ENCODE measurements around the gene ARHGEF9. TPM values are rescaled to one million over a fixed set of nuclear protein-coding genes. Genes with fewer than 3 reads are reported as not detected.
A peak's percentile ranks its signal among the peaks of the same experiment; 100 is the strongest.

Gene ARHGEF9
- polyA plus RNA-seq, 2 donors = 5.0 to 12.0 TPM

DNA sequence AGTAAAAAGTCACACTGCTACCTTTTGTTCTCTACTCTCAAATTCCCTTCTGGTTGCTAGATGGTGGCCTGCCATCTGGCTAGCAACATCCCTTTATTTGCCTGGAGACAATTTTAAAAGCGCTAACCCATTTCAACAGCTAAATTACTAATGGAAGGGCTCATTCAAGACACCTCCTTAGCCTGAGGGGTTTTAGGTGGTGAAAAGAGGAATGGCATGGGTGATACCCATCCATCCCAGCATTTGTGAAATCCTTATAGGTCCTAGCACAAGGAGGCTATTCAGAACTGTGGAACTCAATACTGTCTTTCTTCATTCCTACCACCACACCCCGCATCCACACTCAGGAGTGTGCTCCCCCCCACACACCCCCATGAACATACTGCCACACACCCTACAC is 33.5 kb downstream of the ARHGEF9 start:
- Histone ChIP-seq H3K27ac (ENCODE audit: low read depth in 2 of 2, low read length in 1 of 2) (no peak overlapping the region), H3K27me3 (ENCODE audit: control insufficient read depth in 1 of 2, insufficient read depth in 2 of 2, low read length in 2 of 2) (no peaks in the 10 kb centered on the region), H3K36me3 (ENCODE audit: control insufficient read depth in 2 of 2, insufficient read depth in 2 of 2, low read length in 1 of 2) (no peaks in the 10 kb centered on the region), H3K4me3 (ENCODE audit: low read depth in 1 of 2, low read length in 2 of 2) (no peak overlapping the region), H3K9me3 (ENCODE audit: control insufficient read depth in 2 of 2, insufficient read depth in 1 of 2, low read depth in 1 of 2, low read length in 1 of 2) (no peaks in the 10 kb centered on the region), H3K4me1 (ENCODE audit: control insufficient read depth in 2 of 2, insufficient read depth in 2 of 2, low read length in 1 of 2) (peaks cover 0 to 2% of the 10 kb centered on the region in 2 donors)
- WGBS, 2 donors = 63 to 72% methylated on average over 2 of the region's 2 CpGs

DNA sequence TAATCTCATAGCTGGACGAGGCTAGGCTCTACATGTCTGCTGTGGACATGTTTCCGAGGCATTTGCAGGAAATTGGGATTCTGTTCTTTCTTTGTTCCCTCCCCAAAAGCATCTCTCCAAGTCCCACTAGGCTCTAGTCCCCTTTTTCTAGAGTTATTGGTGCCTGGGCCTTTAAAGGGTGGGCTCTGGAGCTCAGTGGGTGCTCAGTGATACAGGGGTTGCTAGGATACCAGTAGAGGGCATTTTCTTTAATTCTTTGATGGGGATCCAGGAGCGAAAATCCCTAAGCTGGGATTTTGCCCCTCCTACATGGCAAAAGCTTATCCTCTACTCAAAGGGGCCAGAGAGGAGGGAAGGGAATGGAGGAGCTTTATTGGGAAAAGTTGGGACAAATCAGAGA is 34.2 kb downstream of the ARHGEF9 start:
- peaks cover 0 to 2% of the 10 kb centered on the region in 2 donors for H3K4me1 ChIP-seq (ENCODE audit: control insufficient read depth in 2 of 2, insufficient read depth in 2 of 2, low read length in 1 of 2)
- H3K36me3 ChIP-seq (ENCODE audit: control insufficient read depth in 2 of 2, insufficient read depth in 2 of 2, low read length in 1 of 2) = no peaks in the 10 kb centered on the region
- peak overlapping the region in 1 of 2 donors; percentile 21 for H3K27ac ChIP-seq (ENCODE audit: low read depth in 2 of 2, low read length in 1 of 2)
- H3K9me3 ChIP-seq (ENCODE audit: control insufficient read depth in 2 of 2, insufficient read depth in 1 of 2, low read depth in 1 of 2, low read length in 1 of 2) = no peaks in the 10 kb centered on the region
- H3K4me3 ChIP-seq (ENCODE audit: low read depth in 1 of 2, low read length in 2 of 2) = no peak overlapping the region
- no peaks in the 10 kb centered on the region for H3K27me3 ChIP-seq (ENCODE audit: control insufficient read depth in 1 of 2, insufficient read depth in 2 of 2, low read length in 2 of 2)
- WGBS, 2 donors = 58 to 62% methylated on average over 3 of the region's 3 CpGs

DNA sequence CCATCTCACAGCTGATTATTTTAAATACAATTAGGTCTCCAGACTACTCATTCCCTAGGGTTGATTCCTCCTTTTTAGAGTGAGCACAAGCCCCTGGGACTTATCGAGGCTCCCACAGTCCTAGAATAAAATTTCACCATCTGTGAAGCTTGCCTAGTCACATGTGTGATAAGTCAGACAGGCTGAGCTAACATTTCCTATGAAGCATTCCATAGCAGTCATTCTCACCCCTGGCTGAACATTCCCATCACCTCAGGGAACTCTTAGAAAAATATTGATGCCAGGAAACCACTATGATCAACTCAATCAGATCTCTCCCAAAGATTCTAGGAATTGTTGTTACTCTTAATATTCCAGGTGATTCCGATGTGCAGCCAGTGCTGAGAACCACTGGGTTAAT is 37.7 kb downstream of the ARHGEF9 start:
- no peak overlapping the region for H3K4me3 ChIP-seq (ENCODE audit: low read depth in 1 of 2, low read length in 2 of 2)
- H3K4me1 ChIP-seq (ENCODE audit: control insufficient read depth in 2 of 2, insufficient read depth in 2 of 2, low read length in 1 of 2) = peaks cover 0 to 3% of the 10 kb centered on the region in 2 donors
- no peaks in the 10 kb centered on the region for H3K36me3 ChIP-seq (ENCODE audit: control insufficient read depth in 2 of 2, insufficient read depth in 2 of 2, low read length in 1 of 2)
- H3K27me3 ChIP-seq (ENCODE audit: control insufficient read depth in 1 of 2, insufficient read depth in 2 of 2, low read length in 2 of 2) = no peaks in the 10 kb centered on the region
- no peak overlapping the region for H3K27ac ChIP-seq (ENCODE audit: low read depth in 2 of 2, low read length in 1 of 2)
- H3K9me3 ChIP-seq (ENCODE audit: control insufficient read depth in 2 of 2, insufficient read depth in 1 of 2, low read depth in 1 of 2, low read length in 1 of 2) = no peaks in the 10 kb centered on the region
- WGBS, 2 donors = 52 to 74% methylated on average over 2 of the region's 2 CpGs

DNA sequence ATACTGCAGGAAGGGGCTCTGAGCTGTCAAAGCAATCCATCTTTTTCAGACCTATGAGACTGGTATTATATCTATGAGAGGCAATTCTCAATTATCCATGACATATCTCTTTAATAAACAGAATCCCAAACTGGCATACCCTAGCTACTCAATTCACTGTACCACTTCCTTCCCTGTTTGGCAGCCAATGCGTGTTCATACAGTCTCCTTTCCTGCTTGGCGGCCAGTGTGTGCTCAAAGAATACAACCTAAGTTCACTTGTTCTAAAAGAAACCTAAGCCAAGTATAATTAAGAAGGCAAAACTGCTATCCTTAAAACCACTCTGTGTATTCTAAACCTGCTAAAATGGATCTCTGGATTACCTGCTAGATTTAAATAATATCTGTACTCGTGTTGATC is 38.3 kb downstream of the ARHGEF9 start:
- Histone ChIP-seq H3K4me3 (ENCODE audit: low read depth in 1 of 2, low read length in 2 of 2) (no peak overlapping the region), H3K36me3 (ENCODE audit: control insufficient read depth in 2 of 2, insufficient read depth in 2 of 2, low read length in 1 of 2) (no peaks in the 10 kb centered on the region), H3K27ac (ENCODE audit: low read depth in 2 of 2, low read length in 1 of 2) (no peak overlapping the region), H3K9me3 (ENCODE audit: control insufficient read depth in 2 of 2, insufficient read depth in 1 of 2, low read depth in 1 of 2, low read length in 1 of 2) (no peaks in the 10 kb centered on the region), H3K27me3 (ENCODE audit: control insufficient read depth in 1 of 2, insufficient read depth in 2 of 2, low read length in 2 of 2) (no peaks in the 10 kb centered on the region), H3K4me1 (ENCODE audit: control insufficient read depth in 2 of 2, insufficient read depth in 2 of 2, low read length in 1 of 2) (peaks cover 0 to 3% of the 10 kb centered on the region in 2 donors)
- 49 to 52% methylated on average over 3 of the region's 3 CpGs for WGBS, 2 donors

DNA sequence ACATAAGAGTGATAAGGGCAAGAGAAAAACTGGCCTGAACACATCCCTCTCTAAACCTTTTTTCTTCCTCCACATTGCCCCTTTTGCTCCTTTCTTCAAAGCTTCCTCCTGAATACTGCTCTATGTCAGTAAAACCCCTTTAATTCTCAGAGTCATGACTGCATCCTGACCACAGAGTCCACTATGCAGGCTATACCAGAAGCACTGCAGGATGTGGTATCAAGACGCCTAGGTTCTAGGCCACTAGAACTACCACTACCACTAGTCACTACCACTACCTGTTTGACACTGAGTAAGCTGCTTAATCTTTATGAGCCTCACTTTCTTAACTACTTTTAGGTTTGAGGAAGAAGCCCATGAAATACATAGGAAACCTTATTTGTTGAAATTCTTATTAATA is 38.7 kb downstream of the ARHGEF9 start:
- Histone ChIP-seq H3K9me3 (ENCODE audit: control insufficient read depth in 2 of 2, insufficient read depth in 1 of 2, low read depth in 1 of 2, low read length in 1 of 2) (no peaks in the 10 kb centered on the region), H3K27ac (ENCODE audit: low read depth in 2 of 2, low read length in 1 of 2) (no peak overlapping the region), H3K4me3 (ENCODE audit: low read depth in 1 of 2, low read length in 2 of 2) (no peak overlapping the region), H3K27me3 (ENCODE audit: control insufficient read depth in 1 of 2, insufficient read depth in 2 of 2, low read length in 2 of 2) (no peaks in the 10 kb centered on the region), H3K36me3 (ENCODE audit: control insufficient read depth in 2 of 2, insufficient read depth in 2 of 2, low read length in 1 of 2) (no peaks in the 10 kb centered on the region), H3K4me1 (ENCODE audit: control insufficient read depth in 2 of 2, insufficient read depth in 2 of 2, low read length in 1 of 2) (peaks cover 0 to 3% of the 10 kb centered on the region in 2 donors)
- 78 to 89% methylated on average over 1 of the region's 1 CpG for WGBS, 2 donors

DNA sequence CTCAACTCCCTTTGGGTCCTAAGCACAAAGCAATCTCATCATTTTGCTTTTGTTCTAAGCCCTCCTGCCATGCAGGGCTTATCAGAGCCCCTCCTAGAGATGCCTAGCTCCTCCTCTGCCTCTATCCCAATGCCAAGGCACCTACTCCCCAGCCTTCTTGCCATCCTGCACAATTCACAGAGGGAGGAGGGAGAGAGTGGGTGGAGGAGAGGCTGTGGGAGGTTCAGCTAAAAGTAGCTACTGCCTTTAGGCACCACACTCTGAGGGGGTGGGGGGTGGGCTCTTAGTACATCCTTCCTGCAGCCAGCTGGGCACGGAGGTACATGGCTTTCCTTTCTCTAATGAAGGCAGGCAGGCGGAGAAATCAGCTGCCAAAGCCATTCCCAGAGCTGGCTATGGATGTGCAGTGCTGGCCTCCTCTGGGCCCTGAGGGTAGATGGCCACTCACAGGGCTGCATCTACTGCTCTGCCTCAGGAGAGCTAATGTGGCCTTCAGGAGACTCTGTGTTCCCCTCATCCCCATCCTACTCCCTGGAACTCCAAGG is 40.1 kb downstream of the ARHGEF9 start:
- H3K27ac ChIP-seq (ENCODE audit: low read depth in 2 of 2, low read length in 1 of 2) = no peak overlapping the region
- WGBS, 2 donors = 67 to 71% methylated on average over 2 of the region's 2 CpGs
- no peaks in the 10 kb centered on the region for H3K27me3 ChIP-seq (ENCODE audit: control insufficient read depth in 1 of 2, insufficient read depth in 2 of 2, low read length in 2 of 2)
- no peak overlapping the region for H3K4me3 ChIP-seq (ENCODE audit: low read depth in 1 of 2, low read length in 2 of 2)
- H3K36me3 ChIP-seq (ENCODE audit: control insufficient read depth in 2 of 2, insufficient read depth in 2 of 2, low read length in 1 of 2) = no peaks in the 10 kb centered on the region
- peaks cover 0 to 3% of the 10 kb centered on the region in 2 donors for H3K4me1 ChIP-seq (ENCODE audit: control insufficient read depth in 2 of 2, insufficient read depth in 2 of 2, low read length in 1 of 2)
- no peaks in the 10 kb centered on the region for H3K9me3 ChIP-seq (ENCODE audit: control insufficient read depth in 2 of 2, insufficient read depth in 1 of 2, low read depth in 1 of 2, low read length in 1 of 2)

DNA sequence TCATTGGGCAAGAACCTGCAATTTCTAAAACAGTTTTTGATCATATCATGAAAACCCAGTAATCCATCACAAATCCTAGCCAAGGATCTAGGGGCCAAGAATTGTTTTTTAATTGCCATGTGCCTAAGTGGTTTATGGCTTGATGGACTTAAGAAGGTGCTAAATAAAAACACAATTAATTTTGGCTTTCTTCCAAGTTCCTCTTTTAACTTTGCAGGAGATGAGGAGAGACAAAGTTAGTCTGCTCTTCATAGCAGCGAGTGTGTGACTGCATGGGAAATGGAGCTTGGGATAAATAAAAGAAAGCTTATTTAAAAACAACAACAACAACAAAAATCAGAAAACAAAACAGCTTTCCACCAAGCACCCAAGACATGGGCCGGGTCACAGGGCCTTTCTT is 41.4 kb downstream of the ARHGEF9 start:
- Histone ChIP-seq H3K4me1 (ENCODE audit: control insufficient read depth in 2 of 2, insufficient read depth in 2 of 2, low read length in 1 of 2) (peaks cover 0 to 3% of the 10 kb centered on the region in 2 donors), H3K27ac (ENCODE audit: low read depth in 2 of 2, low read length in 1 of 2) (no peak overlapping the region), H3K4me3 (ENCODE audit: low read depth in 1 of 2, low read length in 2 of 2) (no peak overlapping the region), H3K36me3 (ENCODE audit: control insufficient read depth in 2 of 2, insufficient read depth in 2 of 2, low read length in 1 of 2) (no peaks in the 10 kb centered on the region), H3K27me3 (ENCODE audit: control insufficient read depth in 1 of 2, insufficient read depth in 2 of 2, low read length in 2 of 2) (no peaks in the 10 kb centered on the region), H3K9me3 (ENCODE audit: control insufficient read depth in 2 of 2, insufficient read depth in 1 of 2, low read depth in 1 of 2, low read length in 1 of 2) (no peaks in the 10 kb centered on the region)
- 67 to 92% methylated on average over 2 of the region's 2 CpGs for WGBS, 2 donors

DNA sequence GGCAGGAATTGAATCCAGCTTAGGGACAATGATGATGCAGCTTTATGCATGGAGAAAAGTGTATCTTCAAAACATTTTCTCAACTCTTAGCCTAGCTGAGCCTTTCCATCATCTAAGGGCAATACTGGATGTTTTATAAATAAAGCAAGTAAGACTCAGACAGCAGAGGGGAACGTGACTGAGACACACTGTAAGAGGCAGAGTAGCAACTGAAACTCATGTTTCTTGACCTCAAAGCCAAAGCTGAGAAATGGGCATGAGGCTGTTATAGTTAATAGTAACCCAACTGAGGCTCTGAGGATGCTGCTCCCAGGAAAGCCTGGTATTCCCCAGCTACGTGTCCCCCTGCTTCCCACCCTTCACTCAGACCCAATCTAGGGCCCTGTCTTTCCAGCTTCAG is 44.6 kb downstream of the ARHGEF9 start:
- 58 to 80% methylated on average over 2 of the region's 2 CpGs for WGBS, 2 donors
- Histone ChIP-seq H3K4me3 (ENCODE audit: low read depth in 1 of 2, low read length in 2 of 2) (no peak overlapping the region), H3K9me3 (ENCODE audit: control insufficient read depth in 2 of 2, insufficient read depth in 1 of 2, low read depth in 1 of 2, low read length in 1 of 2) (no peaks in the 10 kb centered on the region), H3K27ac (ENCODE audit: low read depth in 2 of 2, low read length in 1 of 2) (no peak overlapping the region), H3K4me1 (ENCODE audit: control insufficient read depth in 2 of 2, insufficient read depth in 2 of 2, low read length in 1 of 2) (peaks cover 0 to 3% of the 10 kb centered on the region in 2 donors), H3K27me3 (ENCODE audit: control insufficient read depth in 1 of 2, insufficient read depth in 2 of 2, low read length in 2 of 2) (no peaks in the 10 kb centered on the region), H3K36me3 (ENCODE audit: control insufficient read depth in 2 of 2, insufficient read depth in 2 of 2, low read length in 1 of 2) (no peaks in the 10 kb centered on the region)

DNA sequence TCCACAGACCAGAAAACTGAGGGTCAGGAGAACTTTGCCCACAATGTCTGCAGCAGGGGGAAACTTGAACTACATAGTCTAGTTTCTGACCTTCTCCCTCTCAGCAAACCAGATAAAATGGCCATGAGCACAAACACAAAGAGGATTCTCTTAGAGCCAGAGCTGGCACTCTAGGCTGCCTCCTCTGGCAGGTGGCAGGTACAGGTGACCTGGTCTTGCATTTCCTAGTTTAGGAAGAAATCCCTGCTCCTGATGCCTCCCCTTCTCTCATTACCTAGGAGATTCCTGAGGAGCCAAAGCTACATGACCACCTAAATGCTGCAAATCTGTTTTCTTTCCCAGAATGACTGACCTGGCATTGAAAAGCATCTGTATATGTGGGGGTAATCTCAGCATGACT is 45.1 kb downstream of the ARHGEF9 start:
- H3K27ac ChIP-seq (ENCODE audit: low read depth in 2 of 2, low read length in 1 of 2) = no peak overlapping the region
- H3K4me3 ChIP-seq (ENCODE audit: low read depth in 1 of 2, low read length in 2 of 2) = no peak overlapping the region
- peaks cover 0 to 3% of the 10 kb centered on the region in 2 donors for H3K4me1 ChIP-seq (ENCODE audit: control insufficient read depth in 2 of 2, insufficient read depth in 2 of 2, low read length in 1 of 2)
- no peaks in the 10 kb centered on the region for H3K9me3 ChIP-seq (ENCODE audit: control insufficient read depth in 2 of 2, insufficient read depth in 1 of 2, low read depth in 1 of 2, low read length in 1 of 2)
- no peaks in the 10 kb centered on the region for H3K36me3 ChIP-seq (ENCODE audit: control insufficient read depth in 2 of 2, insufficient read depth in 2 of 2, low read length in 1 of 2)
- no peaks in the 10 kb centered on the region for H3K27me3 ChIP-seq (ENCODE audit: control insufficient read depth in 1 of 2, insufficient read depth in 2 of 2, low read length in 2 of 2)

DNA sequence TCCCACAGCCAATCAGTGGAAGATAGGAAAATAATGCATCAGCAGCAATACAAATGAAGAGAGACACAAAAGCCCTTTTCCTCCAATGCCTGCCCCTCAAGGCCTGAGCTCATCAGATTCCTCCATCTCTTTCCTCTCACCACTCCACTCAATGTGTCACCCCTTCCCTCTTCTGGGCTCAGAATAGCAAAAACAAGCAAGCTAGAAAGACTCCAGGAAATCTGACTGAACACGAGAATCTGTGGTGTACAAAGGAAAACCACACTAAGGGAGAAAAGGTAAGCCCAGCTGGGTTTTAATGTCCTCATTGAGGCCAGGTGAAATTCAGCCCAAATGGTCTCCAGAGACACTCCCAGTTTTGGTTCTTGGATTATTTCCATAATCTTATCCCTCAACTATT is 46.3 kb downstream of the ARHGEF9 start:
- Histone ChIP-seq H3K36me3 (ENCODE audit: control insufficient read depth in 2 of 2, insufficient read depth in 2 of 2, low read length in 1 of 2) (no peaks in the 10 kb centered on the region), H3K4me3 (ENCODE audit: low read depth in 1 of 2, low read length in 2 of 2) (no peak overlapping the region), H3K27me3 (ENCODE audit: control insufficient read depth in 1 of 2, insufficient read depth in 2 of 2, low read length in 2 of 2) (no peaks in the 10 kb centered on the region), H3K27ac (ENCODE audit: low read depth in 2 of 2, low read length in 1 of 2) (no peak overlapping the region), H3K4me1 (ENCODE audit: control insufficient read depth in 2 of 2, insufficient read depth in 2 of 2, low read length in 1 of 2) (no peaks in the 10 kb centered on the region), H3K9me3 (ENCODE audit: control insufficient read depth in 2 of 2, insufficient read depth in 1 of 2, low read depth in 1 of 2, low read length in 1 of 2) (no peaks in the 10 kb centered on the region)
- 53 to 71% methylated on average over 1 of the region's 1 CpG for WGBS, 2 donors

All from esophagus (tissue), 2 donors.